ENCODE results near the gene ZNF532.

ZNF532 gene

DNA sequence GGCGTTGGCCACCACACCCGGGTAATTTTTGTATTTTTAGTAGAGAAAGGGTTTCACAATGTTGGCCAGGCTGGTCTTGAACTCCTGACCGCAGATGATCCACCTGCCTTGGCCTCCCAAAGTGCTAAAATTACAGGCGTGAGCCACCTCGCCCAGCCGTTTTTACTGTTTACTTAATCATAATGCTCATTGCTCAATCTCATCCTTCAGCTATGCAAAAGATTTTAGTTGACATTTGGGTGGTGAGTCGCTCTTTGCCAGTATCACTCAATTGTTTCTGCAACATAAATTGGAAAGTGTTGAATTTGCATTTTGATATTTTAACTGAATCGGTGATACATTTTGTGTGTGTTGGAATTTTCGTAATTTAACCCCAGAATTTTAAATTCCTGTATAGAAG lies 7.8 kb upstream of the ZNF532 start:
- ATAC-seq: no peak
- TF ChIP-seq GLIS3 (CRISPR knock-in tag; IDR thresholded peaks at IDR 0.05): no peak
- TF ChIP-seq ZC3H10 (CRISPR knock-in tag; IDR thresholded peaks at IDR 0.05): no peak
- TF ChIP-seq ZFP3 (CRISPR knock-in tag; IDR thresholded peaks at IDR 0.05): no peak
- no peak for TF ChIP-seq TOX (CRISPR knock-in tag; IDR thresholded peaks at IDR 0.05; ENCODE audit: borderline replicate concordance)
- no peak for TF ChIP-seq ZNF8 (CRISPR knock-in tag; IDR thresholded peaks at IDR 0.05)
- TF ChIP-seq ZNF70 (CRISPR knock-in tag; IDR thresholded peaks at IDR 0.05): no peak
- TF ChIP-seq, protein P1, sequence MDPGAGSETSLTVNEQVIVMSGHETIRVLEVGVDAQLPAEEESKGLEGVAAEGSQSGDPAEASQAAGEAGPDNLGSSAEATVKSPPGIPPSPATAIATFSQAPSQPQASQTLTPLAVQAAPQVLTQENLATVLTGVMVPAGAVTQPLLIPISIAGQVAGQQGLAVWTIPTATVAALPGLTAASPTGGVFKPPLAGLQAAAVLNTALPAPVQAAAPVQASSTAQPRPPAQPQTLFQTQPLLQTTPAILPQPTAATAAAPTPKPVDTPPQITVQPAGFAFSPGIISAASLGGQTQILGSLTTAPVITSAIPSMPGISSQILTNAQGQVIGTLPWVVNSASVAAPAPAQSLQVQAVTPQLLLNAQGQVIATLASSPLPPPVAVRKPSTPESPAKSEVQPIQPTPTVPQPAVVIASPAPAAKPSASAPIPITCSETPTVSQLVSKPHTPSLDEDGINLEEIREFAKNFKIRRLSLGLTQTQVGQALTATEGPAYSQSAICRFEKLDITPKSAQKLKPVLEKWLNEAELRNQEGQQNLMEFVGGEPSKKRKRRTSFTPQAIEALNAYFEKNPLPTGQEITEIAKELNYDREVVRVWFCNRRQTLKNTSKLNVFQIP (CRISPR knock-in tag; IDR thresholded peaks at IDR 0.05; ENCODE audit: borderline replicate concordance, low read depth): no peak
- TF ChIP-seq ESRRG (CRISPR knock-in tag; IDR thresholded peaks at IDR 0.05): no peak
- no peak for TF ChIP-seq ZNF565 (CRISPR knock-in tag; conservative IDR thresholded peaks at IDR 0.05; ENCODE audit: low read depth)
- TF ChIP-seq ARNTL (CRISPR knock-in tag; IDR thresholded peaks at IDR 0.05; ENCODE audit: borderline replicate concordance, low read depth): no peak
- no peak for TF ChIP-seq SNAI2 (CRISPR knock-in tag; IDR thresholded peaks at IDR 0.05)
- no peak for TF ChIP-seq BACH2 (CRISPR knock-in tag; IDR thresholded peaks at IDR 0.05; ENCODE audit: borderline replicate concordance)
- no peak for TF ChIP-seq CSDC2 (CRISPR knock-in tag; IDR thresholded peaks at IDR 0.05)
- TF ChIP-seq ISL1 (CRISPR knock-in tag; IDR thresholded peaks at IDR 0.05): no peak
- no peak for TF ChIP-seq TCF4 (CRISPR knock-in tag; IDR thresholded peaks at IDR 0.05; ENCODE audit: borderline replicate concordance)
- TF ChIP-seq, protein P2, sequence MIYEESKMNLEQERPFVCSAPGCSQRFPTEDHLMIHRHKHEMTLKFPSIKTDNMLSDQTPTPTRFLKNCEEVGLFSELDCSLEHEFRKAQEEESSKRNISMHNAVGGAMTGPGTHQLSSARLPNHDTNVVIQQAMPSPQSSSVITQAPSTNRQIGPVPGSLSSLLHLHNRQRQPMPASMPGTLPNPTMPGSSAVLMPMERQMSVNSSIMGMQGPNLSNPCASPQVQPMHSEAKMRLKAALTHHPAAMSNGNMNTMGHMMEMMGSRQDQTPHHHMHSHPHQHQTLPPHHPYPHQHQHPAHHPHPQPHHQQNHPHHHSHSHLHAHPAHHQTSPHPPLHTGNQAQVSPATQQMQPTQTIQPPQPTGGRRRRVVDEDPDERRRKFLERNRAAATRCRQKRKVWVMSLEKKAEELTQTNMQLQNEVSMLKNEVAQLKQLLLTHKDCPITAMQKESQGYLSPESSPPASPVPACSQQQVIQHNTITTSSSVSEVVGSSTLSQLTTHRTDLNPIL (CRISPR knock-in tag; IDR thresholded peaks at IDR 0.05; ENCODE audit: low read depth): no peak

DNA sequence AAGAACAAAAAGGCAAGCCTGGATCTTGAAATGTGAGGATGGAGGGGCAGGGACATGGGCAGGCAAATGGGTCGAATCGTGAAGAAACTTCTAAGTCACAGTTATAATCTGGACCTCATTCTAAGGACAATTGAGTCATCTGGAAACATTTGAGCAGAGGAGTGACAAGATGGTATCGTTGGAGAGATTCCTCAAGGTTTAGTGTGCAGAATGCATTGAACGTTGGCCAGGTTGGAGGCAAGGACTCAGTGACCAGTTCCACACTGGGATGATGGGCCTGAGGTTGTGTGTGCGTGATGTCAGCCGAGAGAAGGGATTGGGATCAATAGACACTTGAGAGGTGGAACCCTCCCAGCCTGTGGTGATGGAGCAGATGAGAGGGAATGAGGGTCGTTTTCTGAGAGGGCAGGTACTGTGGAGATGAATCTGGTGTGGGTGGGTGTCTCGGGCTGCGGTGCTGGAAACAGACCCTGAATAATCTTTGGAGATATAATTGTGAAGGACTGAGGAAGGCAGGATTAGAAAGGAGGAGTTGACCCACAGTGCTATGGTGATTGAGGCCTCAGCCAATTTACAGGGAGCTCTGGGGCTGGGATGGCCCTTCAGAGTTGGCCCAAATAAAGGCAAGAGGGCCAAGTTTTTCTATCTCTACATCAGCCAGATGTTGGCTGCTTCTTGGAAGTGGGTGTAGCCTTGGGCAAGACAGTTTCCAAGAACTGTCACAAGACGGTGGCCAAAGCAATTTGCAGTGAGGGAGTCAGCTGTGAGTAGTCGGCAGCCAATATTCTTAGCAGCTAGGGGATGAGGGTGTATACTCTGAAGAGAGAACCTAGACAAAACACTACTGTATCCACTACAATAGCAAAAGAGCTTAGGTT lies 5.8 kb upstream of the ZNF532 start:
- TF ChIP-seq ZC3H10 (CRISPR knock-in tag; IDR thresholded peaks at IDR 0.05) (no peak), ISL1 (CRISPR knock-in tag; IDR thresholded peaks at IDR 0.05) (no peak), BACH2 (CRISPR knock-in tag; IDR thresholded peaks at IDR 0.05; ENCODE audit: borderline replicate concordance) (no peak), GLIS3 (CRISPR knock-in tag; IDR thresholded peaks at IDR 0.05) (no peak), OSR1 (CRISPR knock-in tag; IDR thresholded peaks at IDR 0.05) (no peak), PPARA (CRISPR knock-in tag; IDR thresholded peaks at IDR 0.05; ENCODE audit: borderline replicate concordance) (no peak), ARNTL (CRISPR knock-in tag; IDR thresholded peaks at IDR 0.05; ENCODE audit: borderline replicate concordance, low read depth) (no peak), ZNF8 (CRISPR knock-in tag; IDR thresholded peaks at IDR 0.05) (no peak), RARB (CRISPR knock-in tag; IDR thresholded peaks at IDR 0.05) (no peak), TCF4 (CRISPR knock-in tag; IDR thresholded peaks at IDR 0.05; ENCODE audit: borderline replicate concordance) (no peak)
- TF ChIP-seq, protein P1 (CRISPR knock-in tag; IDR thresholded peaks at IDR 0.05; ENCODE audit: borderline replicate concordance, low read depth): no peak
- TF ChIP-seq, protein P3, sequence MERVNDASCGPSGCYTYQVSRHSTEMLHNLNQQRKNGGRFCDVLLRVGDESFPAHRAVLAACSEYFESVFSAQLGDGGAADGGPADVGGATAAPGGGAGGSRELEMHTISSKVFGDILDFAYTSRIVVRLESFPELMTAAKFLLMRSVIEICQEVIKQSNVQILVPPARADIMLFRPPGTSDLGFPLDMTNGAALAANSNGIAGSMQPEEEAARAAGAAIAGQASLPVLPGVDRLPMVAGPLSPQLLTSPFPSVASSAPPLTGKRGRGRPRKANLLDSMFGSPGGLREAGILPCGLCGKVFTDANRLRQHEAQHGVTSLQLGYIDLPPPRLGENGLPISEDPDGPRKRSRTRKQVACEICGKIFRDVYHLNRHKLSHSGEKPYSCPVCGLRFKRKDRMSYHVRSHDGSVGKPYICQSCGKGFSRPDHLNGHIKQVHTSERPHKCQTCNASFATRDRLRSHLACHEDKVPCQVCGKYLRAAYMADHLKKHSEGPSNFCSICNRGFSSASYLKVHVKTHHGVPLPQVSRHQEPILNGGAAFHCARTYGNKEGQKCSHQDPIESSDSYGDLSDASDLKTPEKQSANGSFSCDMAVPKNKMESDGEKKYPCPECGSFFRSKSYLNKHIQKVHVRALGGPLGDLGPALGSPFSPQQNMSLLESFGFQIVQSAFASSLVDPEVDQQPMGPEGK (CRISPR knock-in tag; IDR thresholded peaks at IDR 0.05; ENCODE audit: borderline replicate concordance): no peak
- no peak for ATAC-seq

DNA sequence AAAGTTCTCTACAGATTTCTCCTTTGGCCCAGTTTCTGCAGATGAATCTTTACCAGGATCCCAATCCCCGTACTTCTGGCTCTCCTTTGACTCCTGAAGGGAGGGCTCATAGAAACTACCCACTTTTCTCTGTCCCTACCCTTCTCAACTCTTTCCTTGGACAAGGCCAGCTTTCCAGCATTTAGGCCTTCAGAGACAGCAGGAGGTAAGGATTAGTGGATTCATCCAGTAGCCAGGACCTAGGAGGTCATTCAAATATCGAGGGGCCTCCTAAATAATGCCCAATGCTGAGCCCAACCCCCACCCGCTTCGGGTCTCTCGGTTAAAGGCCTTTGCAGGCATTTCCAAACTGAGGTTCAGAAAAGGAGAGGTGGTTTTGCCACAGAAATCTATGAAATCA lies 4.8 kb upstream of the ZNF532 start:
- no peak for TF ChIP-seq TOX (CRISPR knock-in tag; IDR thresholded peaks at IDR 0.05; ENCODE audit: borderline replicate concordance)
- TF ChIP-seq ARNTL (CRISPR knock-in tag; IDR thresholded peaks at IDR 0.05; ENCODE audit: borderline replicate concordance, low read depth): no peak
- TF ChIP-seq, protein P4, sequence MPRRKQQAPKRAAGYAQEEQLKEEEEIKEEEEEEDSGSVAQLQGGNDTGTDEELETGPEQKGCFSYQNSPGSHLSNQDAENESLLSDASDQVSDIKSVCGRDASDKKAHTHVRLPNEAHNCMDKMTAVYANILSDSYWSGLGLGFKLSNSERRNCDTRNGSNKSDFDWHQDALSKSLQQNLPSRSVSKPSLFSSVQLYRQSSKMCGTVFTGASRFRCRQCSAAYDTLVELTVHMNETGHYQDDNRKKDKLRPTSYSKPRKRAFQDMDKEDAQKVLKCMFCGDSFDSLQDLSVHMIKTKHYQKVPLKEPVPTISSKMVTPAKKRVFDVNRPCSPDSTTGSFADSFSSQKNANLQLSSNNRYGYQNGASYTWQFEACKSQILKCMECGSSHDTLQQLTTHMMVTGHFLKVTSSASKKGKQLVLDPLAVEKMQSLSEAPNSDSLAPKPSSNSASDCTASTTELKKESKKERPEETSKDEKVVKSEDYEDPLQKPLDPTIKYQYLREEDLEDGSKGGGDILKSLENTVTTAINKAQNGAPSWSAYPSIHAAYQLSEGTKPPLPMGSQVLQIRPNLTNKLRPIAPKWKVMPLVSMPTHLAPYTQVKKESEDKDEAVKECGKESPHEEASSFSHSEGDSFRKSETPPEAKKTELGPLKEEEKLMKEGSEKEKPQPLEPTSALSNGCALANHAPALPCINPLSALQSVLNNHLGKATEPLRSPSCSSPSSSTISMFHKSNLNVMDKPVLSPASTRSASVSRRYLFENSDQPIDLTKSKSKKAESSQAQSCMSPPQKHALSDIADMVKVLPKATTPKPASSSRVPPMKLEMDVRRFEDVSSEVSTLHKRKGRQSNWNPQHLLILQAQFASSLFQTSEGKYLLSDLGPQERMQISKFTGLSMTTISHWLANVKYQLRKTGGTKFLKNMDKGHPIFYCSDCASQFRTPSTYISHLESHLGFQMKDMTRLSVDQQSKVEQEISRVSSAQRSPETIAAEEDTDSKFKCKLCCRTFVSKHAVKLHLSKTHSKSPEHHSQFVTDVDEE (CRISPR knock-in tag; IDR thresholded peaks at IDR 0.05): no peak
- no peak for TF ChIP-seq ISL1 (CRISPR knock-in tag; IDR thresholded peaks at IDR 0.05)
- TF ChIP-seq ZFP3 (CRISPR knock-in tag; IDR thresholded peaks at IDR 0.05): no peak
- TF ChIP-seq, protein P1 (CRISPR knock-in tag; IDR thresholded peaks at IDR 0.05; ENCODE audit: borderline replicate concordance, low read depth): no peak
- TF ChIP-seq, protein P2 (CRISPR knock-in tag; IDR thresholded peaks at IDR 0.05; ENCODE audit: low read depth): no peak
- no peak for TF ChIP-seq BACH2 (CRISPR knock-in tag; IDR thresholded peaks at IDR 0.05; ENCODE audit: borderline replicate concordance)
- no peak for ATAC-seq

All from SK-N-SH treated with all-trans-retinoic acid at 6 μM for 48 hours (cell line).